ENCODE data around the gene NLRP13. TPM values are rescaled to one million over a fixed set of nuclear protein-coding genes. Genes with fewer than 3 reads are reported as not detected.

The NLRP13 gene
- not detected for total RNA-seq

GRCh38 chr19:55931936-55932386 lies at the start of gene NLRP13:
Gene NLRP13 (minus strand): TSS chr19:55932336. CDS start chr19:55932311, 25 bp downstream.
- CTCF ChIA-PET, result no interaction called here
- Mint-ChIP-seq H3K27me3 (no peaks in the 10 kb centered on the region), H3K4me3 (no peak within 1 kb of the TSS), H3K36me3 (ENCODE audit: low read depth) (no peaks in the 10 kb centered on the region), H3K27ac (no peak within 1 kb of the TSS), H3K4me1 (ENCODE audit: low read depth) (no peaks in the 10 kb centered on the region), H3K9me3 (peaks cover 3% of the 10 kb centered on the region)
- ATAC-seq (no peak), DNase-seq (no peak)
- TF ChIP-seq CTCF (IDR thresholded peaks at IDR 0.05), result no peak
- intact Hi-C loops (cut with micrococcal nuclease), result no loop called here
- POLR2A ChIA-PET, result no interaction called here

GRCh38 chr19:55980415-55980814 lies 48.3 kb upstream of the NLRP13 start:
- CTCF ChIA-PET, result no interaction called here
- DNase-seq (no peak), ATAC-seq (no peak)
- Mint-ChIP-seq H3K4me3 (no peak overlapping the region), H3K27ac (no peak overlapping the region), H3K27me3 (peaks cover 4% of the 10 kb centered on the region), H3K9me3 (peaks cover 11% of the 10 kb centered on the region), H3K36me3 (ENCODE audit: low read depth) (no peaks in the 10 kb centered on the region), H3K4me1 (ENCODE audit: low read depth) (no peaks in the 10 kb centered on the region)
- TF ChIP-seq CTCF (IDR thresholded peaks at IDR 0.05), result no peak
- intact Hi-C loops (cut with micrococcal nuclease), result no loop called here
- POLR2A ChIA-PET, result no interaction called here

- H3K27me3 Mint-ChIP-seq, result peaks cover 4% of the 10 kb centered on the region
- ATAC-seq (no peak), DNase-seq (no peak)
- intact Hi-C loops (cut with micrococcal nuclease), result no loop called here
- no peak overlapping the region for H3K4me3 Mint-ChIP-seq
- no peaks in the 10 kb centered on the region for H3K36me3 Mint-ChIP-seq (ENCODE audit: low read depth)
- ChIA-PET CTCF (no interaction called here), POLR2A (no interaction called here)
- TF ChIP-seq CTCF (IDR thresholded peaks at IDR 0.05), result no peak
- H3K4me1 Mint-ChIP-seq (ENCODE audit: low read depth), result no peaks in the 10 kb centered on the region
- H3K9me3 Mint-ChIP-seq, result peaks cover 6% of the 10 kb centered on the region
- H3K27ac Mint-ChIP-seq, result no peak overlapping the region
Observed at GRCh38 chr19:55973982-55974381, 41.8 kb upstream of the NLRP13 start.

GRCh38 chr19:55962186-55962585 lies 30.1 kb upstream of the NLRP13 start:
- H3K9me3 Mint-ChIP-seq, result peaks cover under 1% of the 10 kb centered on the region
- no peak overlapping the region for H3K27ac Mint-ChIP-seq
- no peak overlapping the region for H3K4me3 Mint-ChIP-seq
- ATAC-seq (no peak), DNase-seq (no peak)
- no peaks in the 10 kb centered on the region for H3K27me3 Mint-ChIP-seq
- no peak for TF ChIP-seq CTCF (IDR thresholded peaks at IDR 0.05)
- intact Hi-C loops (cut with micrococcal nuclease), result no loop called here
- ChIA-PET POLR2A (no interaction called here), CTCF (no interaction called here)
- no peaks in the 10 kb centered on the region for H3K4me1 Mint-ChIP-seq (ENCODE audit: low read depth)
- H3K36me3 Mint-ChIP-seq (ENCODE audit: low read depth), result no peaks in the 10 kb centered on the region

- Mint-ChIP-seq H3K27me3 (no peaks in the 10 kb centered on the region), H3K9me3 (no peaks in the 10 kb centered on the region), H3K27ac (no peak overlapping the region), H3K4me3 (no peak overlapping the region), H3K4me1 (ENCODE audit: low read depth) (no peaks in the 10 kb centered on the region), H3K36me3 (ENCODE audit: low read depth) (no peaks in the 10 kb centered on the region)
- TF ChIP-seq CTCF (IDR thresholded peaks at IDR 0.05), result no peak
- no peak for DNase-seq
- intact Hi-C loops (cut with micrococcal nuclease), result no loop called here
- no peak for ATAC-seq
- ChIA-PET POLR2A (no interaction called here), CTCF (no interaction called here)
Observed at GRCh38 chr19:55959996-55960675, 28.0 kb upstream of the NLRP13 start.

Data from activated CD8-positive, alpha-beta T cell treated with anti-CD3 and anti-CD28 coated beads for 36 hours (primary cell).